Stimulated activated CD8-positive, alpha-beta memory T cell treated with anti-CD3 and anti-CD28 coated beads, Interleukin-4, amount 100 ng/mL, for 48 hours (primary cell): Measurements from ENCODE around the gene HK1.
A peak's percentile ranks its signal among the peaks of the same experiment; 100 is the strongest.
"Not testable (repeated sequence)": the region's sequence is repeated elsewhere in the genome, so short reads cannot be mapped to it uniquely, and the experiment has no call there.

Experiments used
- DNase-seq: peaks from one replicate; pipeline ENCODE4 v3.0.0-alpha.2; 2020

Gene HK1

DNA sequence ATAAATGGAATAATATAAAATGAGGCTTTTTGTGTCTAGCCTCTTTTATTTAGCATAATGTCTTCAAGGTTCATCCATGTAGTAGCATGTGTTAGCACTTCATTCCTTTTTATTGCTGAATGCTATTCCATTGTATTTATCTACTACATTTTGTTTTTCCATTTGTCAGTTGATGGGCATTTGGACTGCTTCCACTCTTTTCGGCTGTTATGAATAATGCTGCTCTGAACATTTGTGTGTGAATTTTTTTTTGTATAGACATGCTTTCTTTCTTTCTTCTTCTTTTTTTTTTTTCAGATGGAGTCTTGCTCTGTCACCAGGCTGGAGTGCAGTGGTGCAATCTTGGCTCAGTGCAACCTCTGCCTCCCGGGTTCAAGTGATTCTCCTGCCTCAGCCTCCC is 50.6 kb downstream of the HK1 start:
- not testable (repeated sequence) for DNase-seq

GRCh38 chr10:69329721-69330178 is 51.5 kb downstream of the HK1 start:
- no peak for DNase-seq

DNA sequence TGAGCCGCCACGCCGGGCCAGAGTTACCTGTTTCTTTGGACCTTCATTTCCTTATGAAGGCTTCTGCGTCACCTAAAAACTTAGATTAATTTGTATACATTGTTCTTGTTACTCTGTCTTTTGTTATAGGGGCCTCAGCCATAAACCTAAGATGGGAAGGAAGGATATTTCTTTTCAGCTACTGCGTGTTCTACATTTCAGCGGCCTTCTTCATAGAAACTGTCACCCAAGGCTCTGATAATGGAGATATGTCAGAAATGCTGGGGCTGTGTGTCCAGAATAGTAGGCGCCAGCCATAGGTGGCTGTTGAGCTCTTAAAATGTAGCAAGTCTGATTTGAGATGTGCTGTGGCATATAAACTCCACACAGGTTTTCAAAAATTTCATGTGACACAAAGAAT is 52.9 kb downstream of the HK1 start:
- DNase-seq = no peak

- DNase-seq = no peak
Observed at GRCh38 chr10:69332278-69333010, 54.1 kb downstream of the HK1 start.

- no peak for DNase-seq
Observed at GRCh38 chr10:69333205-69333604, 54.9 kb downstream of the HK1 start.

- DNase-seq = not testable (repeated sequence)
Observed at GRCh38 chr10:69333865-69334301, 55.6 kb downstream of the HK1 start.

GRCh38 chr10:69334302-69335062 is 56.2 kb downstream of the HK1 start:
- no peak for DNase-seq

DNA sequence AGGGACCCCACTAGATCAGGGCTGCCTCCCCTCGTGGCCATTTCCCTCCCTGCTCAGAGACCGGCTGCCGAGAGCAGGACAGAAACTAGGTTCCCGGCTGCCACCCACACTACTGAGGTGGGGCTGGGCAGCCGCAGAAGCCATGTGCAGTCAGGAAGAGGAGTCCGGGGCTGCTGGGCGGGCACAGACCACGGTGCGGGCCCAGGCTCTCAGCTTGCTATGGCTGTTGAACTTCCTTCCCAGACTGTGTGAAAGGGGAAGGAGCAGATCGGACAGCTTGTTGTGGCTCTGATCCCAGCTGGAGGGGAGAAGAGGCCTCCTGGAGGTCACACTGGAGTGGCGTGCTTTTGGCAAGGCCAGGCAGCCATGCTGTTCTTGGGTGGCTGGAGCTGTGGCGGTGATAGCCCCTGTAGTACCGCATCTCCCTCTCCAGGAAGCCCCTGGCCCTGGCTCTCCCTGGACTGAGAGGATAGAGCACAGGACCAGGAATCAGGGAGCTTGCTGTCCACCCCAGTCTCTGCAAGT is 56.8 kb downstream of the HK1 start:
- peak; percentile 52 for DNase-seq

GRCh38 chr10:69335613-69336012 is 57.3 kb downstream of the HK1 start:
- DNase-seq = no peak

- DNase-seq = no peak
Observed at GRCh38 chr10:69336952-69337295, 58.6 kb downstream of the HK1 start.

DNA sequence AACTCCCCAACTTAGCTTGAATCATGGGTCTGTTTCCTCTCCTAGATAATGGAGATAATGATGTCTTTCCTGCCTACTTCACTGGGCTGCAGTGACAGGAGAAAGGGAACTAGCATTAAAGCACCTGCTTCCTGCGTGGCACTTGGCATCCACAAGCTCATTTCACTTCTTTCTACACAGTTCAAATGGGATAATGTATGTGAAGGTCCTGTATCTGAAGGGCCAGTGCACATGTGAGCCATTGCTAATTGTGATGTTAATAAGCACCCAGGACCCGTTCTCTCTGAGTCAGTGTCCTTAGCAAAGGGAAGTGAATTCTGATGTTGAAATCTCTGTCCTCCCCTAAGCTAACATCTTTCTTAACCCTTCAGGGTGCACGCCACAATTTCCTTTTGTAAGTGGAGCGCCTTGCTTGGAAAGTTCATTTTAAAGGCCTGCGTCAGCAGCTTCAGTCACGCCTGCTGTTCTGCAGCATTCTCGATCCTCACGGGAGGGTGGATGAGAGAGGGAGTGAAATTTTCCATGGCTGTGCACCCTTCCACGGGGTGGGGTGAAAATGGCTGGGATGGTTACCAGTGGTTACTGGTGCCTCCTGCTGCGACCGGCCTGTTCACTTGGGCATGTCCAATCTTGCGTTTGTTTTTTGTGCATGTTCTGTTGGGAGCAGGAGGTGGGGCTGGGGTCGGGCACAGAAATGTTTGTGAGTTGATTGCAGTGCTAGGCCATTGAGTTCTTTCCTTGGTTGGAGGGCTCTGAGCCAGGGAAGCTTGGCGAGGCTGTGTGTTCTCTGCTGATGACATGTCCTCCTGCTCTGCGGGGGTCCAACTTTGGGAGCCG is 59.2 kb downstream of the HK1 start:
- DNase-seq = no peak

- no peak for DNase-seq
Observed at GRCh38 chr10:69338133-69338456, 59.8 kb downstream of the HK1 start.

GRCh38 chr10:69338547-69339450 is 60.5 kb downstream of the HK1 start:
- DNase-seq = no peak

DNA sequence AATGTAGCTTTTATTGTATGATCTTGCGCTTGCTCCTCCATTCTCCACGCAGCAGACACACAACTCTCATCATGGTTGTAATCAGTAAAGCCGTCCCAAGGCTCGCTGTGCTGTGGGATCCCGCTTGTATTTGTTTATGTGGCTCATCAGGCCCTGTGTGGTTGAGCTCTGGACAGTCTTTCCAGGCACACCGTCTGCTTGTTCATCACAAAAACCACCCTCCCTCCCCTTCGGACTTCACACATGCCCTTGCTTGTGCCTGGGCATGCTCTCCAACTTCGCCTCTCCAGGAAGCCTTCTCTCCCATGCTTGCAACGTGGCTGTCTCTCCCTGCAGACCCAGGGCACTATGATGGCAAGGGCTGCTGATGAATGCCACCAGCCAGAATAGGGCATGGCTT is 62.4 kb downstream of the HK1 start:
- no peak for DNase-seq

DNA sequence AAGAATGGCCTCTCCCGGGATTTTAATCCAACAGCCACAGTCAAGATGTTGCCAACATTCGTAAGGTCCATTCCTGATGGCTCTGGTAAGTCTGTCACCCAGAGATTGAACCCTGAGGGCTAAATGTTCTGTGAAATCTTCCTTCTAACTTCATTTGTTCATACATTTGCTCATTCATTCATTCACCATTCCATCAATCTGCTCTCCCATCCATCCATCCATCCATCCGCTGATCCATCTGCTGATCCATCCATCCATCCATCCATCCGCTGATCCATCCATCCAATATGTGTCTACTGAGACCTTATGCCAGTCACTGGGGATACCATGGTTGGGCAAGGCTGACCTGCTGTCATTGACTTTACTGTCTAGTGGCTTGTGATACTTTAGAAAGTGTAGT is 65.6 kb downstream of the HK1 start:
- DNase-seq = no peak

DNA sequence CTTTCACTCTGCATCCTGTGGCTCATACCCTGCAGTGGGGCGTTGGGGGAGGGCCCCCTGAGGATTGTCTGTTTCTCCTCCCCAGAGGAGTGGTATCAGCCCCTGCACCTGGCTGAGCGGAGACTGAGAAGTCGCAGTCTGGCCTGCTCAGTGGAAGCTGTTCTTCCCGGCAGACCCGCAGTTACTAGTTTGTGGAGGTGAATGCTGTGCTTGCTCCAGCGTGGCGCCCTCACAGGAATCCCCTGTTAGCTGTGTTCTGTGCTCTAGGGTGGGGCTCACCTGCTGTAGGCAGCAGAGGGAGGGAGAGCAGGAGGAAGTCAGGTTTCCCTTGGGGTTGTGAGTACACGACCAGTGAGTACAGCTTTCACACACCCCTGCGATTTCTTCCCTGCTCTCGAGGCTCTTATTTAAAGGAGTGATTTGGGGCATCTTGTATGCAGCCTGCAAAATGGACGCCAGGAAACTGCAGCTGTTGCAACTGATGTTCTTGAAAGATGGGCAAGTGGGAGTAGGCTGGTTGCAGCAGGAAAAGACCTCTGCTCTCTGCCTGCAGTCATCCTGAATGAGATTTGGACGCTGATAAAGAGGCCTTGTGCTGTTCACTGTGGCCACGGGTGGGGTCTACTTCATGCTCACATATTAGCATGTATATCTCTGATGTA is 66.4 kb downstream of the HK1 start:
- DNase-seq = no peak

DNA sequence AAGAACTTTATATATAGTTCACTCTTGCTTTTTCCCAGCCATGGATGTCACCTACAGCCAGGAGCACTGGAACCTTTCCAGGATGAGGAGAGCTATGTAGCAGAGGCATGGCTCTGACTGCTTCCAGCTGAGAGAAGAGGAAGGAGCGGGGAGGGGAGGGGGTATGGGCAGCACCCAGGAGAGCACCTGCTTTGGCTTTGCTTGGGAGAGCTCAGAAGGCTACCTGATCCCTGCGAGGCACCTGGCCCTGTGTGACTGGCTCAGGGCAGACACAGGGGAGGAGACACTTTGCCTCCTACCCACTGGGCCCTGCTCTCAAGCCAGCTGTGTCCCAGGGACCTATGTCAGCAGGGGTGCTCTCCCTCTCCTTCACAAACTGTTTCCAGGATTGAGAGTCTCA is 67.1 kb downstream of the HK1 start:
- DNase-seq = no peak

GRCh38 chr10:69345890-69346474 is 67.7 kb downstream of the HK1 start:
- no peak for DNase-seq

- no peak for DNase-seq
Observed at GRCh38 chr10:69346776-69347175, 68.5 kb downstream of the HK1 start.

- DNase-seq = no peak
Observed at GRCh38 chr10:69348816-69349541, 70.7 kb downstream of the HK1 start.

DNA sequence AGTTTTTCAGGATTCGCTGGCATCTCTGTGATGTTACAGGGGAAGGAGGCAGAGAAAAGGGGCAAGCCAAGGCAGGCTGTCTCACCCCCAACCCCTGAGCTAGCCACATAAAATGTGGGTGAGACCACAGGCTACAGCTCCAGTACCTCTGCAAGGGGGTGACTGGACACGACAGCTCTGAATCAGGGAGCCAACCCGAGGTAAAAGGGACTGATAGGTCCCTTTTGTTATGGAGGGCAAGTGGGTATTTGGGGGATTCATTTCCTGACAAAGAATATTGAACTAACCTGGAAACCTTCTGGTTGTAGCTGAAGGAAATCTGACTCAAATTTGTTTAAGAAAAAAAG is 71.2 kb downstream of the HK1 start:
- no peak for DNase-seq
